Cardiac fibroblast (primary cell): ENCODE data around the gene ROBO3.

Experiments used
- DNase-seq, 2 donors: peaks; one replicate each; pipeline versions ENCODE4 v3.0.0 to v3.0.0-alpha.2; 2010; ENCODE audit warnings: low read depth in 2 of 2
- H3K4me3 ChIP-seq, 2 donors: replicated peaks in 1 of 2; 1 replicate in 1 of 2; 2 replicates in 1 of 2; pipeline ENCODE4 v1.5.1; 2011; ENCODE audit warnings: low read depth in 2 of 2, low read length in 2 of 2, mild to moderate bottlenecking in 2 of 2, moderate library complexity in 1 of 2
- CTCF ChIP-seq: IDR thresholded peaks from one replicate; pipeline ENCODE4 v1.5.1; 2011; ENCODE audit warnings: low read depth, mild to moderate bottlenecking, low read length, inconsistent platforms

ROBO3 gene

GRCh38 chr11:124894606-124895430 lies 29.6 kb downstream of the ROBO3 start:
- no peak overlapping the region for H3K4me3 ChIP-seq
- no peak for TF ChIP-seq CTCF
- no peak for DNase-seq

- no peak overlapping the region for H3K4me3 ChIP-seq
- no peak for DNase-seq
- TF ChIP-seq CTCF, result no peak
These were observed 30.3 kb downstream of the ROBO3 start for GRCh38 chr11:124895471-124895971.

- no peak overlapping the region for H3K4me3 ChIP-seq
- no peak for TF ChIP-seq CTCF
- no peak for DNase-seq
These were observed 31.0 kb downstream of the ROBO3 start for GRCh38 chr11:124896071-124896750.

GRCh38 chr11:124896821-124897391 lies 31.7 kb downstream of the ROBO3 start:
- peak in 1 of 2 donors; percentile 54 for DNase-seq
- peak overlapping the region in 1 of 2 donors; percentile 26 for H3K4me3 ChIP-seq
- no peak for TF ChIP-seq CTCF

DNA sequence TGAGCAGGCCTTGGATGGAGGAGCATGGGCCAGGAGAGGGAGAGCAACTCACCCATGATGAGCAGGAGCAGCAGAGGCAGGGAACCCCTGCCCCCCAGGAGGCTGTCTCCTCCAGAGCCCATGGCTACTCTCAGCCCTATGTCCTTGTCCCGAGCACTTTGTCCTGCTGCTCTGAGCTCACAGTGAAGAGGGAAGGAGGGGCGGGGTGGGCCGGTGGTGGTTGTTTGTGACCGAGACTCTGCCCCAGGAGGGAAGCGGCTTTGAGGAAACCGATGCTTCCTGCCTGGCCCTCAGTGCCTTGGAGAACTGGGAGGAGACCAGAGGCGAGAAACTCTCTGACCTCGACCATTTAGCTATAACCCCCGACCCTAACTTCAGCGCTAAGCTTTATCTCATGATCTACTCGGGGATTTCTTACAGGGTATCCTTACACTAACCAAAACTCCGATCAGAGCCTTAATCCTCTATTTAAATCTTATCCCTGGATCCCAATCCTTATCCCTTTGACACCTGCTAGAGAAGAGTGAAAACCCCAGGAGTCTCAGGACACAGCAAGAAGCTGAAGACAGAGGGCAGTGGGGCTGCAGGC lies 32.5 kb downstream of the ROBO3 start, which contains the start of gene ROBO4:
ROBO4 (minus strand) TSS at position 192 of the 589 bp plus-strand sequence; CDS start at position 122, 70 bp downstream.
- TF ChIP-seq CTCF, result peak; percentile 33
- H3K4me3 ChIP-seq, result peak within 1 kb of the TSS in 1 of 2 donors; percentile 26
- peak in 1 of 2 donors; percentile 40 for DNase-seq

DNA sequence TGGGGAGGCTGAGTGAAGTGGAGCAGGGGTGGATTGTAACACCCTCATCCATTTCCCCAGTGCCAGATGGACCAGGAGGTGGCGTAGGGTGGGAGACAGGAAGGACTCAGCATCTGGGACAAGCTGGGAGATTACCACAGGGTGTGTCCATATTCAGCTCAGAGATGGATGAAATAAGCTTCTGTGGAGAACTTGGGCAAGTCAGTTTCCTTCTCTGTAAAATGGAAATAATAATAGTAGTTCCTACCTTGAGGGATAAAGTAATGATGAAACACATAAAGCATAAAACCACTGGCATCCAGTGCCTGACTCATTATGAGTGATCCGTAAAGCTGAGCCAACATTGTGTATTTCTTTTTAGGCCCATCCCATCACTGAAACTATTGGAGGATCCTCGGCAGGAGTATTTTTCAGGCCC lies 33.0 kb downstream of the ROBO3 start:
- H3K4me3 ChIP-seq, result no peak overlapping the region
- TF ChIP-seq CTCF, result no peak
- peak; percentile 89 to 97 for DNase-seq
